ENCODE data around the gene U2AF2. TPM values are rescaled to one million over a fixed set of nuclear protein-coding genes. Genes with fewer than 3 reads are reported as not detected.

U2AF2 gene
- total RNA-seq, 1 donor from 2014 or later: 140 TPM

- Histone ChIP-seq H3K4me3 (ENCODE audit: low read depth, low read length) (no peak overlapping the region), H3K27me3 (ENCODE audit: control insufficient read depth, insufficient read depth, low read length) (no peaks in the 10 kb centered on the region), H3K36me3 (ENCODE audit: control insufficient read depth, insufficient read depth, low read length) (peaks cover 1% of the 10 kb centered on the region)
- FAIRE-seq (no peak), DNase-seq (ENCODE audit: low read depth) (no peak)
- TF ChIP-seq, protein P1, sequence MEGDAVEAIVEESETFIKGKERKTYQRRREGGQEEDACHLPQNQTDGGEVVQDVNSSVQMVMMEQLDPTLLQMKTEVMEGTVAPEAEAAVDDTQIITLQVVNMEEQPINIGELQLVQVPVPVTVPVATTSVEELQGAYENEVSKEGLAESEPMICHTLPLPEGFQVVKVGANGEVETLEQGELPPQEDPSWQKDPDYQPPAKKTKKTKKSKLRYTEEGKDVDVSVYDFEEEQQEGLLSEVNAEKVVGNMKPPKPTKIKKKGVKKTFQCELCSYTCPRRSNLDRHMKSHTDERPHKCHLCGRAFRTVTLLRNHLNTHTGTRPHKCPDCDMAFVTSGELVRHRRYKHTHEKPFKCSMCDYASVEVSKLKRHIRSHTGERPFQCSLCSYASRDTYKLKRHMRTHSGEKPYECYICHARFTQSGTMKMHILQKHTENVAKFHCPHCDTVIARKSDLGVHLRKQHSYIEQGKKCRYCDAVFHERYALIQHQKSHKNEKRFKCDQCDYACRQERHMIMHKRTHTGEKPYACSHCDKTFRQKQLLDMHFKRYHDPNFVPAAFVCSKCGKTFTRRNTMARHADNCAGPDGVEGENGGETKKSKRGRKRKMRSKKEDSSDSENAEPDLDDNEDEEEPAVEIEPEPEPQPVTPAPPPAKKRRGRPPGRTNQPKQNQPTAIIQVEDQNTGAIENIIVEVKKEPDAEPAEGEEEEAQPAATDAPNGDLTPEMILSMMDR (IDR thresholded peaks at IDR 0.05; ENCODE audit: insufficient read depth, low read length, severe bottlenecking): no peak
Measured at GRCh38 chr19:55623130-55623529, 31.7 kb upstream of the U2AF2 start.

DNA sequence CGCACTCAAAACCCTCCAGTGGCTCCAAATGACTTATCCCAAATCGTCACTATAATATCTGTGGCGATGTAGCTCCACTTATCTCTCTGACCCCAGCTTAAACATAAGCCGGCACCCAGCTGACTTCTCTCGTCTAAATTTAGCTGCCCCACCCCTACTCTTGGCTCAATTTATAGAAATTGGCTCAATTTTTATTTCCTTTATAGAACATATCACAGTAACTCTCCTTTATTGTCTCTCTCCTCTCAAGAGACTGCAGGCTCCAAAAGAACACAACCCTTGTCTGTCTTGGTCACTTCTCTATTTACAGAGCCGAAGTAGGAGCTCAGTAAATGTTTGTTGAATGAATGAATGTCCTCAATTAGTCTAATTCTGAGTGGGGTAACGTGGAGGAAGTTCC lies 31.3 kb upstream of the U2AF2 start:
- Histone ChIP-seq H3K4me3 (ENCODE audit: low read depth, low read length) (no peak overlapping the region), H3K36me3 (ENCODE audit: control insufficient read depth, insufficient read depth, low read length) (peaks cover 1% of the 10 kb centered on the region), H3K27me3 (ENCODE audit: control insufficient read depth, insufficient read depth, low read length) (no peaks in the 10 kb centered on the region)
- TF ChIP-seq, protein P1 (IDR thresholded peaks at IDR 0.05; ENCODE audit: insufficient read depth, low read length, severe bottlenecking): no peak
- DNase-seq (ENCODE audit: low read depth): no peak
- FAIRE-seq: no peak

DNA sequence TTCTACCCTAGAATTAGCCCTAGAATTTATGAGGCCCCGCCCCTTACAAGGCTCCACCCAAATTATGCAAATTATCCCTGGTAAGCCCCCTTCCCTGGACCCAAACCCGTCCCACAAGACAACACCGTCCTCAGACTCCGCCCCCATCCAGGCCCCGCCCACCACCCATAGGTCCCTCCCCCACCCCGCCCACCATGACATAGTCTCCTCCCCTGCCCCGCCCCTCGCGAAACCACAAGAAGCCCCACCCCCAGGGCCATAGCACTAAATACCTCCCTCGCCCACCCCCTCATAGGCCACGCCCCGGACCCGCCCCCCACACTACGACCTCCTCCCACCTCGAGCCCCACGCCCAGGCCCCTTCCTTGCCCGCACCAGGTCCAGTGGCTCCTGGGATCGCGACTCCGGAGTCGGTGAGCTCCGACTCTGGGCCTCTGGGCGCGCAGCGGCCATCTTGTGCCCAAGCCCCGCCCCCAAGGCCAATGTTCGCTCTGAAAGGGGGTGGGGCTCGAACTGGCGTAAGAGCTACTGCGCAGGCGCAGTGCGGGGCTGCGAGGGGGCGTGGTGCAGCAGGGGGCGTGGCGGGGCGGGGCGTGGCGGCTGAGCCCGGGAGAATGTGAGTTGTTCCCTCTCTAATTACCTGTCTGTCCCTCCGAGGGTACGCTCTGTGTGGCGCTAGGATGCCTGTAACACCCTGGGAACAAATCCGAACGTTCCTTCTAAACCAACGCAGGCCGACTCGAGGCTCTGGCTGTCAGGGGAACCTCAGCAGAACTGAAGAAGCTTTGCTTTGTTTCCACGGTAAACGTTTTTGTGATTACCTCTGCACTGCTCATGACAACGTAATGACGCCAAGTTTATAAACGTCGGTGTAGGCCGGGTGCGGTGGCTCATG lies 30.5 kb upstream of the U2AF2 start, which contains the start of gene ZNF784:
TSS of gene ZNF784 (minus strand) at position 458 of the 895 bp plus-strand sequence. CDS start at position 453, 5 bp downstream.
- H3K36me3 ChIP-seq (ENCODE audit: control insufficient read depth, insufficient read depth, low read length): peaks cover 1% of the 10 kb centered on the region
- no peaks in the 10 kb centered on the region for H3K27me3 ChIP-seq (ENCODE audit: control insufficient read depth, insufficient read depth, low read length)
- FAIRE-seq: no peak
- H3K4me3 ChIP-seq (ENCODE audit: low read depth, low read length): peak within 1 kb of the TSS; percentile 78
- peak; percentile 70 for DNase-seq (ENCODE audit: low read depth)
- TF ChIP-seq, protein P1 (IDR thresholded peaks at IDR 0.05; ENCODE audit: insufficient read depth, low read length, severe bottlenecking): no peak

DNA sequence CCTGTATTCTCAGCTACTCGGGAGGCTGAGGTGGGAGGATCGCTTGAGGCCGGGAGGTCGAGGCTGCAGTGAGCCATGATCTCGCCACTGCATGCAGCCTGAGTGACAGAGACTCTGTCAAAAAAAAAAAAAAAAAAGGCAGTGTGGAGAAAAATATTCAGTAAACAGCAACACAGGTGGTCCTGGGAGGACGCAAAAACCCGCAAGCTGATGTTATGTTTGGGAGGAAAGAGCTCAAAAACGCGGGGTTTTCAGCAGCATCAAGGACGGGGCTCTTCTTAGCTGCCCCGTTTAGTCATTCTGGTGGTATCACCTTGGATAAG lies 29.9 kb upstream of the U2AF2 start:
- Histone ChIP-seq H3K27me3 (ENCODE audit: control insufficient read depth, insufficient read depth, low read length) (no peaks in the 10 kb centered on the region), H3K36me3 (ENCODE audit: control insufficient read depth, insufficient read depth, low read length) (peaks cover 1% of the 10 kb centered on the region), H3K4me3 (ENCODE audit: low read depth, low read length) (no peak overlapping the region)
- TF ChIP-seq, protein P1 (IDR thresholded peaks at IDR 0.05; ENCODE audit: insufficient read depth, low read length, severe bottlenecking): no peak
- no peak for FAIRE-seq
- DNase-seq (ENCODE audit: low read depth): no peak

DNA sequence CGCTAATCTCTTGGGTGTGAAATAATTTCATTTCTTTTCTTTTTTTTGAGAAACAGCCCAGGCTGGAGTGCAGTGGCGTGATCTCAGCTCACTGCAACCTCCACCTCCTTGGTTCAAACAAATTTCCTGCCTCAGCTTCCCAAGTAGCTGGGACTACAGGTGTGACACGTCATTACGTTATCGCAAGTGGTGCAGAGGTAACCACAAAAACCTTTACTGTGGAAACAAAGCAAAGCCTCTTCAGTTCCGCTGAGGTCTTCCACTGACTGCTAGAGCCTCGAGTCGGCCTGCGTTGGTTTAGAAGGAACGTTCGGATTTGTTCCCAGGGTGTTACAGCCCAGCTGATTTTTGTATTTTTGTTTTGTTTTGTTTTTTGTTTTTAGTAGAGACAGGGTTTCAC lies 28.5 kb upstream of the U2AF2 start:
- peaks cover under 1% of the 10 kb centered on the region for H3K36me3 ChIP-seq (ENCODE audit: control insufficient read depth, insufficient read depth, low read length)
- no peak overlapping the region for H3K4me3 ChIP-seq (ENCODE audit: low read depth, low read length)
- DNase-seq (ENCODE audit: low read depth) (no peak), FAIRE-seq (peak; percentile 50)
- H3K27me3 ChIP-seq (ENCODE audit: control insufficient read depth, insufficient read depth, low read length): no peaks in the 10 kb centered on the region
- TF ChIP-seq, protein P1 (IDR thresholded peaks at IDR 0.05; ENCODE audit: insufficient read depth, low read length, severe bottlenecking): no peak
